Gastrocnemius medialis (tissue), 4 donors: Measurements from ENCODE around the gene FKBP9. TPM values are rescaled to one million over a fixed set of nuclear protein-coding genes. Genes with fewer than 3 reads are reported as not detected.
A peak's percentile ranks its signal among the peaks of the same experiment; 100 is the strongest.

Experiments
- ATAC-seq, 2 donors: fragments of 150-250 bp; one replicate each; pipeline ENCODE4 v1.9.1; 2016
- DNase-seq, 2 donors: peaks; one replicate each; pipeline ENCODE4 v3.0.0-alpha.2; 2019
- H3K27ac ChIP-seq, 4 donors: fragments of 200-600 bp; sonication (generic); 1 replicate in 1 of 4; 2 replicates in 3 of 4; pipeline ENCODE4 v1.5.1; 2016 to 2018; ENCODE audit warnings: mild to moderate bottlenecking in 2 of 4, moderate library complexity in 1 of 4
- H3K27me3 ChIP-seq, 3 donors: fragments of 200-600 bp; sonication (generic) in 2 of 3; 1 replicate in 1 of 3; 2 replicates in 2 of 3; pipeline versions ENCODE4 v1.5.1 to v1.6.0; 2016 to 2019; ENCODE audit warnings: mild to moderate bottlenecking in 1 of 3, moderate library complexity in 1 of 3
- H3K36me3 ChIP-seq, 2 donors: fragments of 200-600 bp; sonication (generic) in 1 of 2; one replicate each; pipeline ENCODE4 v1.5.1; 2017 to 2018
- H3K4me1 ChIP-seq, 2 donors: fragments of 200-600 bp; sonication (generic) in 1 of 2; one replicate each; pipeline ENCODE4 v1.5.1; 2016 to 2017; ENCODE audit warnings: mild to moderate bottlenecking in 2 of 2
- H3K4me3 ChIP-seq, 4 donors: fragments of 200-600 bp; sonication (generic) in 3 of 4; 1 replicate in 1 of 4; 2 replicates in 3 of 4; pipeline ENCODE4 v1.5.1; 2016 to 2019; ENCODE audit warnings: mild to moderate bottlenecking in 2 of 4
- H3K9me3 ChIP-seq, 3 donors: fragments of 200-600 bp; sonication (generic) in 2 of 3; 1 replicate in 1 of 3; 2 replicates in 2 of 3; pipeline ENCODE4 v1.5.1; 2016 to 2019
- CTCF ChIP-seq, 5 experiments: fragments of 450-650 bp in 3 of 5; fragments of 200-600 bp in 2 of 5; sonication (generic) in 2 of 5; IDR thresholded peaks in 4 of 5; conservative IDR thresholded peaks in 1 of 5; 1 replicate in 4 of 5; 2 replicates in 1 of 5; pipeline ENCODE4 v1.5.1; 2016 to 2019; ENCODE audit warnings: antibody characterized with exemption in 5 of 5, mild to moderate bottlenecking in 3 of 5, moderate library complexity in 3 of 5
- POLR2A ChIP-seq, 2 donors: fragments of 450-650 bp; IDR thresholded peaks; one replicate each; pipeline ENCODE4 v1.6.1; 2017; ENCODE audit warnings: antibody characterized with exemption in 2 of 2, mild to moderate bottlenecking in 2 of 2, moderate library complexity in 2 of 2
- in situ Hi-C, 4 donors: fragments of 200-750 bp; cut with MboI; loops; one replicate each; pipeline versions ENCODE4 v1.15.0 to v1.8.0; 2017; ENCODE audit warnings: low sequenced_read_pairs in 4 of 4
- intact Hi-C: fragments of 100-400 bp; cut with DNase I; formaldehyde crosslinking; loops from one replicate; pipeline ENCODE4 v1.15.1; 2023; ENCODE audit warnings: low total_unique reads
- total RNA-seq, 4 donors: library from RNA; depleted of rRNA; stranded (reverse); fragments of >200 nt; gene quantifications; one replicate each; pipeline versions ENCODE4 v1.1.0 to v1.2.3, GENCODE V29; 2016

The FKBP9 gene
- total RNA-seq, 4 donors from 2014 or later, result 32.1 to 72.1 (median 35.3) TPM

- Histone ChIP-seq H3K27me3 (no peaks in the 10 kb centered on the region), H3K9me3 (no peaks in the 10 kb centered on the region), H3K27ac (peak overlapping the region; percentile 74 to 81 (median 75)), H3K4me1 (peaks cover 52 to 54% of the 10 kb centered on the region in 2 donors), H3K4me3 (no peak overlapping the region), H3K36me3 (no peaks in the 10 kb centered on the region)
- in situ Hi-C loops, result no loop called here
- no peak for DNase-seq
- ATAC-seq, result no peak
- intact Hi-C loops, result loop anchor here (10.0 kb wide), 1 partner anchor 554 kb away; the partner anchor contains the start of genes AVL9 and LSM5
- TF ChIP-seq CTCF (IDR thresholded peaks at IDR 0.05 in 4 of 5, conservative IDR thresholded peaks at IDR 0.05 in 1 of 5) (no peak), POLR2A (IDR thresholded peaks at IDR 0.05) (no peak)
Observed at GRCh38 chr7:33048704-33049103, 91.5 kb downstream of the FKBP9 start.

- peak; percentile 45 to 86 (median 61) for TF ChIP-seq CTCF (IDR thresholded peaks at IDR 0.05 in 4 of 5, conservative IDR thresholded peaks at IDR 0.05 in 1 of 5)
- TF ChIP-seq POLR2A (IDR thresholded peaks at IDR 0.05), result no peak
- DNase-seq, result no peak
- peak; percentile 75 to 79 for ATAC-seq
- Histone ChIP-seq H3K4me3 (peak overlapping the region; percentile 20 to 34 (median 28)), H3K9me3 (no peaks in the 10 kb centered on the region), H3K4me1 (peaks cover 36 to 42% of the 10 kb centered on the region in 2 donors), H3K27me3 (no peaks in the 10 kb centered on the region), H3K27ac (peak overlapping the region; percentile 74 to 81 (median 75)), H3K36me3 (no peaks in the 10 kb centered on the region)
- intact Hi-C loops (loop anchor here (5.0 kb wide), 1 partner anchor 203 kb away; no protein-coding TSS in a partner anchor), in situ Hi-C loops (loop anchor here in 2 of 4 donors (25.0 kb wide), 2 partner anchors 88 to 563 kb away; partner anchors contain the start of genes AVL9 (in 1 of the 2), FKBP9 (in 1 of the 2) and LSM5 (in 1 of the 2))
Observed at GRCh38 chr7:33050535-33051318, 93.5 kb downstream of the FKBP9 start.

- in situ Hi-C loops (loop anchor here in 2 of 4 donors (25.0 kb wide), 2 partner anchors 91 to 566 kb away; partner anchors contain the start of genes AVL9 (in 1 of the 2), FKBP9 (in 1 of the 2) and LSM5 (in 1 of the 2)), intact Hi-C loops (loop anchor here (5.0 kb wide), 1 partner anchor 206 kb away; no protein-coding TSS in a partner anchor)
- peaks cover 24 to 28% of the 10 kb centered on the region in 2 donors for H3K4me1 ChIP-seq
Observed at GRCh38 chr7:33053721-33054120, 96.5 kb downstream of the FKBP9 start.

More at GRCh38 chr7:33053721-33054120, 96.5 kb downstream of the FKBP9 start:
- TF ChIP-seq POLR2A (IDR thresholded peaks at IDR 0.05) (no peak), CTCF (IDR thresholded peaks at IDR 0.05 in 4 of 5, conservative IDR thresholded peaks at IDR 0.05 in 1 of 5) (no peak)
- no peak overlapping the region for H3K4me3 ChIP-seq
- no peak for ATAC-seq
- DNase-seq, result no peak
- no peaks in the 10 kb centered on the region for H3K36me3 ChIP-seq
- H3K9me3 ChIP-seq, result no peaks in the 10 kb centered on the region
- H3K27me3 ChIP-seq, result no peaks in the 10 kb centered on the region
- H3K27ac ChIP-seq, result peak overlapping the region; percentile 28 to 55 (median 40)
